GM23338 (cell line): Measurements from ENCODE around the gene TRAM2. TPM values are rescaled to one million over a fixed set of nuclear protein-coding genes. Genes with fewer than 3 reads are reported as not detected.

Source experiments
- ATAC-seq: fragments of 200-7000 bp; cut with Tn5 transposase; 3 replicates; pipeline ENCODE4 v1.9.1; 2020
- DNase-seq: peaks from one replicate; pipeline ENCODE4 v3.0.0-alpha.2; 2015; ENCODE audit warnings: low spot score
- H2AFZ ChIP-seq: fragments of 200-600 bp; sonication (generic); 2 replicates; pipeline ENCODE4 v1.8.0; 2016; ENCODE audit warnings: antibody characterized with exemption, mild to moderate bottlenecking, moderate library complexity
- H3F3A ChIP-seq: fragments of 200-600 bp; sonication (generic); replicated peaks from 2 replicates; pipeline ENCODE4 v1.8.0; 2017; ENCODE audit warnings: antibody characterized with exemption, mixed run types, low read depth
- H3K27ac ChIP-seq: fragments of 200-600 bp; sonication (generic); 2 replicates; pipeline ENCODE4 v1.6.1; 2016; ENCODE audit warnings: low read depth
- H3K27me3 ChIP-seq: fragments of 200-600 bp; sonication (generic); 2 replicates; pipeline ENCODE4 v1.8.0; 2016; ENCODE audit warnings: mild to moderate bottlenecking, mixed run types, moderate library complexity; ENCODE audit not compliant: insufficient read depth
- H3K36me3 ChIP-seq: fragments of 200-600 bp; sonication (generic); 2 replicates; pipeline ENCODE4 v1.8.0; 2016; ENCODE audit warnings: mild to moderate bottlenecking; ENCODE audit not compliant: insufficient read depth
- H3K4me1 ChIP-seq: fragments of 200-600 bp; sonication (generic); 2 replicates; pipeline ENCODE4 v1.8.0; 2016; ENCODE audit warnings: mild to moderate bottlenecking, moderate library complexity; ENCODE audit not compliant: insufficient read depth
- H3K4me2 ChIP-seq: fragments of 200-600 bp; sonication (generic); 2 replicates; pipeline ENCODE4 v1.7.1; 2017; ENCODE audit warnings: mixed run types
- H3K4me3 ChIP-seq: fragments of 200-600 bp; sonication (generic); 2 replicates; pipeline ENCODE4 v1.6.1; 2016; ENCODE audit warnings: mixed run types
- H3K79me2 ChIP-seq: fragments of 200-600 bp; sonication (generic); replicated peaks from 2 replicates; pipeline ENCODE4 v1.8.0; 2017; ENCODE audit warnings: mild to moderate bottlenecking; ENCODE audit not compliant: insufficient read depth
- H3K9me2 ChIP-seq: fragments of 200-600 bp; sonication (generic); 2 replicates; pipeline ENCODE4 v1.8.0; 2017; ENCODE audit not compliant: insufficient read depth
- H4K20me1 ChIP-seq: fragments of 200-600 bp; sonication (generic); replicated peaks from 2 replicates; pipeline ENCODE4 v1.8.0; 2017; ENCODE audit warnings: mild to moderate bottlenecking; ENCODE audit not compliant: insufficient read depth
- H3K27ac Mint-ChIP-seq: 2 replicates; pipeline ENCODE4 v1.8.0; 2020; ENCODE audit warnings: inconsistent platforms, mild to moderate bottlenecking, moderate library complexity, mixed read lengths
- H3K27me3 Mint-ChIP-seq: 3 replicates; pipeline ENCODE4 v1.8.0; 2022; ENCODE audit warnings: low read depth, mild to moderate bottlenecking, moderate library complexity, mixed read lengths, inconsistent platforms; ENCODE audit not compliant: insufficient read depth, poor library complexity
- H3K36me3 Mint-ChIP-seq: 3 replicates; pipeline ENCODE4 v1.8.0; 2021; ENCODE audit warnings: low read depth, mild to moderate bottlenecking, inconsistent platforms, moderate library complexity, mixed read lengths
- H3K4me1 Mint-ChIP-seq: 3 replicates; pipeline ENCODE4 v1.8.0; 2020; ENCODE audit warnings: mild to moderate bottlenecking, inconsistent platforms, mixed read lengths
- H3K4me3 Mint-ChIP-seq: 3 replicates; pipeline ENCODE4 v1.8.0; 2021; ENCODE audit warnings: moderate library complexity, mild to moderate bottlenecking, inconsistent platforms, mixed read lengths
- H3K9me3 Mint-ChIP-seq: 3 replicates; pipeline ENCODE4 v1.8.0; 2020; ENCODE audit warnings: moderate library complexity, mild to moderate bottlenecking, inconsistent platforms, mixed read lengths
- CREB1 ChIP-seq: fragments of 250-450 bp; sonication (Bioruptor Pico); IDR thresholded peaks from 2 replicates; pipeline ENCODE4 v1.5.0; 2020; ENCODE audit warnings: low read depth, mild to moderate bottlenecking, moderate library complexity
- EZH2 ChIP-seq: fragments of 200-600 bp; sonication (generic); IDR thresholded peaks from one replicate; pipeline ENCODE4 v1.8.0; 2017; ENCODE audit warnings: antibody characterized with exemption, mild to moderate bottlenecking, low read depth; ENCODE audit not compliant: unreplicated experiment
- EZH2phosphoT487 ChIP-seq: fragments of 200-600 bp; sonication (generic); IDR thresholded peaks from one replicate; pipeline ENCODE4 v1.8.1; 2018; ENCODE audit warnings: antibody characterized with exemption; ENCODE audit not compliant: unreplicated experiment
- JUNB ChIP-seq: IDR thresholded peaks from one replicate; pipeline ENCODE4 v1.6.1; 2016; ENCODE audit warnings: antibody characterized with exemption; ENCODE audit not compliant: unreplicated experiment
- POLR2AphosphoS5 ChIP-seq: IDR thresholded peaks from 2 replicates; pipeline ENCODE4 v1.6.1; 2016; ENCODE audit warnings: antibody characterized with exemption, low read depth
- ZNF114 ChIP-seq: fragments of 250-450 bp; sonication (Bioruptor Pico); IDR thresholded peaks from 2 replicates; pipeline ENCODE4 v1.5.0; 2020; ENCODE audit warnings: mild to moderate bottlenecking, moderate library complexity
- ZNF331 ChIP-seq: fragments of 250-450 bp; sonication (Bioruptor Pico); IDR thresholded peaks from 2 replicates; pipeline ENCODE4 v1.5.0; 2020; ENCODE audit warnings: low read depth, mild to moderate bottlenecking, moderate library complexity
- polyA plus RNA-seq: library from polyadenylated mRNA; unstranded; fragments of >200 nt; fragmentation: Nextera tagmentation; extraction: Ambion mirVana; gene quantifications from 2 replicates; pipeline ENCODE4 v1.2.1, GENCODE V29; 2016
- total RNA-seq: library from RNA; depleted of rRNA; stranded (reverse); fragments of >200 nt; shearing (Covaris generic); gene quantifications from 2 replicates; pipeline ENCODE4 v1.2.3, GENCODE V29; 2014
- TF ChIP-seq, protein P1 (sequence below): IDR thresholded peaks from one replicate; pipeline ENCODE4 v1.6.1; 2018; ENCODE audit warnings: antibody characterized with exemption; ENCODE audit not compliant: unreplicated experiment
- TF ChIP-seq, protein P2 (sequence below): IDR thresholded peaks from 2 replicates; pipeline ENCODE4 v1.6.1; 2016; ENCODE audit warnings: antibody characterized with exemption
- TF ChIP-seq, protein P3 (sequence below): fragments of 250-450 bp; sonication (Bioruptor Pico); IDR thresholded peaks from 2 replicates; pipeline ENCODE4 v1.5.0; 2020; ENCODE audit warnings: mild to moderate bottlenecking, moderate library complexity

Gene TRAM2
- total and polyA plus RNA-seq, 2 experiments from 2014 or later = 4.0 to 14.0 TPM

DNA sequence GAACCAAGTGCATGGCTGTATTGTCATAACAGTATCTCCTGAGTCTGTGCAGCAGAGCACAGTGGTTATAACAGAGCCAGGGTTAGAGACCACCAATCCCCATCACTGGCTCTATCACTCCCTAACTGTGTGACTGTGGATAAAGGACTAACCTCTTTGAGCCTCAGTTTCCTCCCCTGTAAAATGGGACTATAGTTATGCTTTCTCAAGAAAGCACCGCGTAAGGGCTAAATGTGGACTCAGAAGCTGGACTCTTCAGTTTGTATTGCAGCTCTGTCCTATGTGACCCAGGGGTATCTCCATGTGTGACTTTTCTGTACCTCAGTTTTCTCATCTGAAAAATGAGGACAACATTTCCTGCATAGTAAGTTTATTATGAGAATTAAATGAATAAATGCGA is 59.9 kb downstream of the TRAM2 start (continued):
- TF ChIP-seq, protein P1, sequence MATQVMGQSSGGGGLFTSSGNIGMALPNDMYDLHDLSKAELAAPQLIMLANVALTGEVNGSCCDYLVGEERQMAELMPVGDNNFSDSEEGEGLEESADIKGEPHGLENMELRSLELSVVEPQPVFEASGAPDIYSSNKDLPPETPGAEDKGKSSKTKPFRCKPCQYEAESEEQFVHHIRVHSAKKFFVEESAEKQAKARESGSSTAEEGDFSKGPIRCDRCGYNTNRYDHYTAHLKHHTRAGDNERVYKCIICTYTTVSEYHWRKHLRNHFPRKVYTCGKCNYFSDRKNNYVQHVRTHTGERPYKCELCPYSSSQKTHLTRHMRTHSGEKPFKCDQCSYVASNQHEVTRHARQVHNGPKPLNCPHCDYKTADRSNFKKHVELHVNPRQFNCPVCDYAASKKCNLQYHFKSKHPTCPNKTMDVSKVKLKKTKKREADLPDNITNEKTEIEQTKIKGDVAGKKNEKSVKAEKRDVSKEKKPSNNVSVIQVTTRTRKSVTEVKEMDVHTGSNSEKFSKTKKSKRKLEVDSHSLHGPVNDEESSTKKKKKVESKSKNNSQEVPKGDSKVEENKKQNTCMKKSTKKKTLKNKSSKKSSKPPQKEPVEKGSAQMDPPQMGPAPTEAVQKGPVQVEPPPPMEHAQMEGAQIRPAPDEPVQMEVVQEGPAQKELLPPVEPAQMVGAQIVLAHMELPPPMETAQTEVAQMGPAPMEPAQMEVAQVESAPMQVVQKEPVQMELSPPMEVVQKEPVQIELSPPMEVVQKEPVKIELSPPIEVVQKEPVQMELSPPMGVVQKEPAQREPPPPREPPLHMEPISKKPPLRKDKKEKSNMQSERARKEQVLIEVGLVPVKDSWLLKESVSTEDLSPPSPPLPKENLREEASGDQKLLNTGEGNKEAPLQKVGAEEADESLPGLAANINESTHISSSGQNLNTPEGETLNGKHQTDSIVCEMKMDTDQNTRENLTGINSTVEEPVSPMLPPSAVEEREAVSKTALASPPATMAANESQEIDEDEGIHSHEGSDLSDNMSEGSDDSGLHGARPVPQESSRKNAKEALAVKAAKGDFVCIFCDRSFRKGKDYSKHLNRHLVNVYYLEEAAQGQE = no peak
- no peak for TF ChIP-seq ZNF114
- no peak for TF ChIP-seq EZH2phosphoT487

DNA sequence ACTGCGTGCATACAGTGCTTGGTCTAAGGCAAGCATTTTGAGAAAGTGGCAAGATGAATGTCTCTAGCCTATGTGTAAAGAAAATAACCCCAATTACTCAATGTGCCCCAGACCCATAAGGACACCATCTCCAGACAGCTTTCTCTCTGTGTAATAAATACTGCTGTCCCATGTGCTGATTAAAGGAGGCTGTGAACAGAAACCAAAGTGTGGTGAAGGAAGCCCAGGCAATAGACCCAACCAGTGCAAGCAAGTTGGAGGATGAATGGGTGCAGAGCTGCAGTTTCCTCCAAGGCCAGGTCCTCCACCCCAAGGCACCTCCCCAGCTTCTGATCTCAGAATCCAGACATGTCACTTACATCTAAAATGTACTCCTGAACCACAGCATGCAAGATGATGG is 60.6 kb downstream of the TRAM2 start:
- Histone ChIP-seq H3K4me2 (no peak overlapping the region), H3K36me3 (peaks cover 3% of the 10 kb centered on the region), H3K9me2 (no peaks in the 10 kb centered on the region), H3F3A (no peaks in the 10 kb centered on the region), H2AFZ (no peak overlapping the region), H3K27ac (no peak overlapping the region), H4K20me1 (0 out of 2 replicates have a peak, but pooled peaks cover 2% of the 10 kb centered on the region), H3K4me3 (no peak overlapping the region), H3K27me3 (no peaks in the 10 kb centered on the region), H3K4me1 (peaks cover 12% of the 10 kb centered on the region), H3K79me2 (peaks cover 2% of the 10 kb centered on the region; the same call in 1 of the 2 replicates)
- Mint-ChIP-seq H3K4me3 (no peak overlapping the region), H3K9me3 (no peaks in the 10 kb centered on the region), H3K4me1 (peaks cover 39% of the 10 kb centered on the region), H3K27ac (no peak overlapping the region), H3K36me3 (peaks cover 32% of the 10 kb centered on the region), H3K27me3 (peaks cover 11% of the 10 kb centered on the region)
- DNase-seq = no peak
- ATAC-seq = no peak
- no peak for TF ChIP-seq JUNB
- no peak for TF ChIP-seq ZNF114
- TF ChIP-seq, protein P2, sequence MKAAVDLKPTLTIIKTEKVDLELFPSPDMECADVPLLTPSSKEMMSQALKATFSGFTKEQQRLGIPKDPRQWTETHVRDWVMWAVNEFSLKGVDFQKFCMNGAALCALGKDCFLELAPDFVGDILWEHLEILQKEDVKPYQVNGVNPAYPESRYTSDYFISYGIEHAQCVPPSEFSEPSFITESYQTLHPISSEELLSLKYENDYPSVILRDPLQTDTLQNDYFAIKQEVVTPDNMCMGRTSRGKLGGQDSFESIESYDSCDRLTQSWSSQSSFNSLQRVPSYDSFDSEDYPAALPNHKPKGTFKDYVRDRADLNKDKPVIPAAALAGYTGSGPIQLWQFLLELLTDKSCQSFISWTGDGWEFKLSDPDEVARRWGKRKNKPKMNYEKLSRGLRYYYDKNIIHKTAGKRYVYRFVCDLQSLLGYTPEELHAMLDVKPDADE = no peak
- no peak for TF ChIP-seq POLR2AphosphoS5
- TF ChIP-seq, protein P1 = no peak
- no peak for TF ChIP-seq ZNF331 (CRISPR knock-in tag)
- TF ChIP-seq, protein P3, sequence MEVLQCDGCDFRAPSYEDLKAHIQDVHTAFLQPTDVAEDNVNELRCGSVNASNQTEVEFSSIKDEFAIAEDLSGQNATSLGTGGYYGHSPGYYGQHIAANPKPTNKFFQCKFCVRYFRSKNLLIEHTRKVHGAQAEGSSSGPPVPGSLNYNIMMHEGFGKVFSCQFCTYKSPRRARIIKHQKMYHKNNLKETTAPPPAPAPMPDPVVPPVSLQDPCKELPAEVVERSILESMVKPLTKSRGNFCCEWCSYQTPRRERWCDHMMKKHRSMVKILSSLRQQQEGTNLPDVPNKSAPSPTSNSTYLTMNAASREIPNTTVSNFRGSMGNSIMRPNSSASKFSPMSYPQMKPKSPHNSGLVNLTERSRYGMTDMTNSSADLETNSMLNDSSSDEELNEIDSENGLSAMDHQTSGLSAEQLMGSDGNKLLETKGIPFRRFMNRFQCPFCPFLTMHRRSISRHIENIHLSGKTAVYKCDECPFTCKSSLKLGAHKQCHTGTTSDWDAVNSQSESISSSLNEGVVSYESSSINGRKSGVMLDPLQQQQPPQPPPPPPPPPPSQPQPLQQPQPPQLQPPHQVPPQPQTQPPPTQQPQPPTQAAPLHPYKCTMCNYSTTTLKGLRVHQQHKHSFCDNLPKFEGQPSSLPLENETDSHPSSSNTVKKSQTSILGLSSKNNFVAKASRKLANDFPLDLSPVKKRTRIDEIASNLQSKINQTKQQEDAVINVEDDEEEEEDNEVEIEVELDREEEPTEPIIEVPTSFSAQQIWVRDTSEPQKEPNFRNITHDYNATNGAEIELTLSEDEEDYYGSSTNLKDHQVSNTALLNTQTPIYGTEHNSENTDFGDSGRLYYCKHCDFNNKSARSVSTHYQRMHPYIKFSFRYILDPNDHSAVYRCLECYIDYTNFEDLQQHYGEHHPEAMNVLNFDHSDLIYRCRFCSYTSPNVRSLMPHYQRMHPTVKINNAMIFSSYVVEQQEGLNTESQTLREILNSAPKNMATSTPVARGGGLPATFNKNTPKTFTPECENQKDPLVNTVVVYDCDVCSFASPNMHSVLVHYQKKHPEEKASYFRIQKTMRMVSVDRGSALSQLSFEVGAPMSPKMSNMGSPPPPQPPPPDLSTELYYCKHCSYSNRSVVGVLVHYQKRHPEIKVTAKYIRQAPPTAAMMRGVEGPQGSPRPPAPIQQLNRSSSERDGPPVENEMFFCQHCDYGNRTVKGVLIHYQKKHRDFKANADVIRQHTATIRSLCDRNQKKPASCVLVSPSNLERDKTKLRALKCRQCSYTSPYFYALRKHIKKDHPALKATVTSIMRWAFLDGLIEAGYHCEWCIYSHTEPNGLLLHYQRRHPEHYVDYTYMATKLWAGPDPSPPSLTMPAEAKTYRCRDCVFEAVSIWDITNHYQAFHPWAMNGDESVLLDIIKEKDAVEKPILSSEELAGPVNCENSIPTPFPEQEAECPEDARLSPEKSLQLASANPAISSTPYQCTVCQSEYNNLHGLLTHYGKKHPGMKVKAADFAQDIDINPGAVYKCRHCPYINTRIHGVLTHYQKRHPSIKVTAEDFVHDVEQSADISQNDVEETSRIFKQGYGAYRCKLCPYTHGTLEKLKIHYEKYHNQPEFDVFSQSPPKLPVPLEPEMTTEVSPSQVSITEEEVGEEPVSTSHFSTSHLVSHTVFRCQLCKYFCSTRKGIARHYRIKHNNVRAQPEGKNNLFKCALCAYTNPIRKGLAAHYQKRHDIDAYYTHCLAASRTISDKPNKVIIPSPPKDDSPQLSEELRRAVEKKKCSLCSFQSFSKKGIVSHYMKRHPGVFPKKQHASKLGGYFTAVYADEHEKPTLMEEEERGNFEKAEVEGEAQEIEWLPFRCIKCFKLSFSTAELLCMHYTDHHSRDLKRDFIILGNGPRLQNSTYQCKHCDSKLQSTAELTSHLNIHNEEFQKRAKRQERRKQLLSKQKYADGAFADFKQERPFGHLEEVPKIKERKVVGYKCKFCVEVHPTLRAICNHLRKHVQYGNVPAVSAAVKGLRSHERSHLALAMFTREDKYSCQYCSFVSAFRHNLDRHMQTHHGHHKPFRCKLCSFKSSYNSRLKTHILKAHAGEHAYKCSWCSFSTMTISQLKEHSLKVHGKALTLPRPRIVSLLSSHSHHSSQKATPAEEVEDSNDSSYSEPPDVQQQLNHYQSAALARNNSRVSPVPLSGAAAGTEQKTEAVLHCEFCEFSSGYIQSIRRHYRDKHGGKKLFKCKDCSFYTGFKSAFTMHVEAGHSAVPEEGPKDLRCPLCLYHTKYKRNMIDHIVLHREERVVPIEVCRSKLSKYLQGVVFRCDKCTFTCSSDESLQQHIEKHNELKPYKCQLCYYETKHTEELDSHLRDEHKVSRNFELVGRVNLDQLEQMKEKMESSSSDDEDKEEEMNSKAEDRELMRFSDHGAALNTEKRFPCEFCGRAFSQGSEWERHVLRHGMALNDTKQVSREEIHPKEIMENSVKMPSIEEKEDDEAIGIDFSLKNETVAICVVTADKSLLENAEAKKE (CRISPR knock-in tag) = no peak
- no peak for TF ChIP-seq EZH2
- TF ChIP-seq CREB1 (CRISPR knock-in tag) = no peak
- TF ChIP-seq EZH2phosphoT487 = no peak
